HEK293 (cell line): Measurements from ENCODE around the gene HMCN1.

Source experiments
- CTCF ChIA-PET: fragments of 350-600 bp; formaldehyde crosslinking; extraction: SDS; loops from one replicate; lab custom pipeline; 2021; ENCODE audit warnings: antibody characterized with exemption; lab: Yijun Ruan, JAX
- POLR2A ChIA-PET: fragments of 300-600 bp; formaldehyde crosslinking; extraction: SDS; loops from one replicate; lab custom pipeline; 2020; ENCODE audit warnings: antibody characterized with exemption, inconsistent platforms; lab: Yijun Ruan, JAX
- H3K27ac ChIP-seq: fragments of 200-500 bp; sonication (Bioruptor generic); 2 replicates; pipeline ENCODE4 v1.5.1; 2014; ENCODE audit warnings: low read depth, low read length, control low read depth, inconsistent platforms; ENCODE audit errors: extremely low read depth
- H3K36me3 ChIP-seq, 2 experiments: fragments of 200-500 bp in 1 of 2; sonication (Bioruptor generic) in 1 of 2; 1 replicate in 1 of 2; 2 replicates in 1 of 2; pipeline ENCODE4 v1.5.1; 2014 to 2017; ENCODE audit warnings: inconsistent platforms in 2 of 2, low read length in 2 of 2; ENCODE audit not compliant: control insufficient read depth in 2 of 2, insufficient read depth in 1 of 2
- H3K4me1 ChIP-seq: fragments of 200-500 bp; sonication (Bioruptor generic); 2 replicates; pipeline ENCODE4 v1.5.1; 2014; ENCODE audit warnings: mild to moderate bottlenecking, low read length, inconsistent platforms; ENCODE audit not compliant: control insufficient read depth, insufficient read depth
- H3K4me3 ChIP-seq: 2 replicates; pipeline ENCODE4 v1.5.1; 2011; ENCODE audit warnings: low read depth, mild to moderate bottlenecking, control low read depth, low read length, moderate library complexity
- H3K9me3 ChIP-seq: fragments of 200-500 bp; sonication (Bioruptor generic); 2 replicates; pipeline ENCODE4 v1.5.1; 2014; ENCODE audit warnings: low read depth, low read length, inconsistent platforms; ENCODE audit not compliant: control insufficient read depth, insufficient read depth
- GLI4 ChIP-seq: fragments of 450-650 bp; formaldehyde crosslinking; IDR thresholded peaks from 2 replicates; pipeline ENCODE4 v1.5.1; 2016; ENCODE audit warnings: missing biosample characterization, missing genetic modification characterization
- KLF1 ChIP-seq: fragments of 450-650 bp; formaldehyde crosslinking; IDR thresholded peaks from 2 replicates; pipeline ENCODE4 v1.5.1; 2016; ENCODE audit warnings: missing biosample characterization, missing genetic modification characterization
- OSR2 ChIP-seq: fragments of 450-650 bp; formaldehyde crosslinking; IDR thresholded peaks from 2 replicates; pipeline ENCODE4 v1.5.1; 2016; ENCODE audit warnings: missing biosample characterization, missing genetic modification characterization
- PRDM6 ChIP-seq: fragments of 450-650 bp; formaldehyde crosslinking; IDR thresholded peaks from 2 replicates; pipeline ENCODE4 v1.5.1; 2017; ENCODE audit warnings: missing biosample characterization, missing genetic modification characterization
- SCRT2 ChIP-seq: fragments of 450-650 bp; formaldehyde crosslinking; IDR thresholded peaks from 2 replicates; pipeline ENCODE4 v1.5.1; 2016; ENCODE audit warnings: missing biosample characterization, missing genetic modification characterization
- TRIM28 ChIP-seq: IDR thresholded peaks from 2 replicates; pipeline ENCODE4 v1.6.1; 2011; ENCODE audit warnings: low read length, control low read depth, borderline replicate concordance
- ZBTB1 ChIP-seq: fragments of 450-650 bp; formaldehyde crosslinking; IDR thresholded peaks from 2 replicates; pipeline ENCODE4 v1.5.1; 2016; ENCODE audit warnings: missing biosample characterization, missing genetic modification characterization
- ZBTB8A ChIP-seq: fragments of 450-650 bp; formaldehyde crosslinking; IDR thresholded peaks from 2 replicates; pipeline ENCODE4 v1.5.1; 2016; ENCODE audit warnings: missing biosample characterization, missing genetic modification characterization
- ZNF248 ChIP-seq: fragments of 450-650 bp; formaldehyde crosslinking; IDR thresholded peaks from 2 replicates; pipeline ENCODE4 v1.5.1; 2017; ENCODE audit warnings: missing biosample characterization, missing genetic modification characterization
- ZNF37A ChIP-seq: fragments of 450-650 bp; IDR thresholded peaks from 2 replicates; pipeline ENCODE4 v1.5.1; 2018; ENCODE audit warnings: missing biosample characterization, missing genetic modification characterization
- ZNF416 ChIP-seq: fragments of 450-650 bp; formaldehyde crosslinking; IDR thresholded peaks from 2 replicates; pipeline ENCODE4 v1.5.1; 2016; ENCODE audit warnings: missing biosample characterization, missing genetic modification characterization
- ZNF423 ChIP-seq: fragments of 450-650 bp; formaldehyde crosslinking; IDR thresholded peaks from 2 replicates; pipeline ENCODE4 v1.5.1; 2016; ENCODE audit warnings: missing biosample characterization, missing genetic modification characterization
- ZNF488 ChIP-seq: fragments of 450-650 bp; formaldehyde crosslinking; IDR thresholded peaks from 2 replicates; pipeline ENCODE4 v1.5.1; 2016; ENCODE audit warnings: missing biosample characterization, missing genetic modification characterization
- ZNF510 ChIP-seq: fragments of 450-650 bp; formaldehyde crosslinking; IDR thresholded peaks from 2 replicates; pipeline ENCODE4 v1.5.1; 2018; ENCODE audit warnings: mild to moderate bottlenecking, missing genetic modification characterization, missing biosample characterization; ENCODE audit not compliant: insufficient replicate concordance
- ZNF513 ChIP-seq: fragments of 450-650 bp; IDR thresholded peaks from 2 replicates; pipeline ENCODE4 v1.5.1; 2018; ENCODE audit warnings: missing biosample characterization, missing genetic modification characterization
- ZNF571 ChIP-seq: fragments of 450-650 bp; formaldehyde crosslinking; IDR thresholded peaks from 2 replicates; pipeline ENCODE4 v1.5.0; 2017; ENCODE audit warnings: missing biosample characterization, missing genetic modification characterization
- ZNF660 ChIP-seq: fragments of 450-650 bp; IDR thresholded peaks from 2 replicates; pipeline ENCODE4 v1.5.1; 2018; ENCODE audit warnings: missing biosample characterization, mild to moderate bottlenecking, missing genetic modification characterization
- ZNF707 ChIP-seq: fragments of 450-650 bp; formaldehyde crosslinking; IDR thresholded peaks from 2 replicates; pipeline ENCODE4 v1.5.1; 2016; ENCODE audit warnings: missing biosample characterization, missing genetic modification characterization
- ZNF747 ChIP-seq: fragments of 450-650 bp; formaldehyde crosslinking; IDR thresholded peaks from 2 replicates; pipeline ENCODE4 v1.5.1; 2016; ENCODE audit warnings: missing biosample characterization, missing genetic modification characterization
- ZNF785 ChIP-seq: fragments of 450-650 bp; formaldehyde crosslinking; IDR thresholded peaks from 2 replicates; pipeline ENCODE4 v1.5.1; 2016; ENCODE audit warnings: missing biosample characterization, missing genetic modification characterization
- ZSCAN4 ChIP-seq: fragments of 450-650 bp; formaldehyde crosslinking; IDR thresholded peaks from 2 replicates; pipeline ENCODE4 v1.5.1; 2017; ENCODE audit warnings: missing biosample characterization, missing genetic modification characterization

Gene HMCN1

GRCh38 chr1:185788386-185788785, 54.2 kb downstream of the HMCN1 start:
- H3K9me3 ChIP-seq: no peaks in the 10 kb centered on the region
- TF ChIP-seq OSR2 (0 out of 2 replicates have a peak, but pooled peaks have one; percentile 7), ZNF37A (tag by site-specific recombination) (no peak)
- TF ChIP-seq, all 188 proteins: peak for 1
- H3K4me1 ChIP-seq: peaks cover 14% of the 10 kb centered on the region
- no peak overlapping the region for H3K27ac ChIP-seq
- ChIA-PET POLR2A (no interaction called here), CTCF (interaction anchor here (0.8 to 1.1 kb wide), 3 partner anchors 19 to 68 kb away, joined by 3 to 4 read pairs (median 3); no protein-coding TSS in a partner anchor)
- H3K4me3 ChIP-seq: no peak overlapping the region
- H3K36me3 ChIP-seq: no peaks in the 10 kb centered on the region

GRCh38 chr1:185789501-185790193, 55.5 kb downstream of the HMCN1 start:
- Histone ChIP-seq H3K4me1 (peaks cover 14% of the 10 kb centered on the region), H3K36me3 (no peaks in the 10 kb centered on the region), H3K27ac (no peak overlapping the region), H3K4me3 (no peak overlapping the region), H3K9me3 (no peaks in the 10 kb centered on the region)
- ChIA-PET POLR2A (no interaction called here), CTCF (no interaction called here)
- TF ChIP-seq TRIM28 (peak; percentile 39; the same call in 1 of the 2 replicates), ZNF707 (tag by site-specific recombination) (no peak)

GRCh38 chr1:185790194-185790735, 56.1 kb downstream of the HMCN1 start:
- POLR2A ChIA-PET: no interaction called here
- H3K4me1 ChIP-seq: peaks cover 14% of the 10 kb centered on the region
- no peak overlapping the region for H3K4me3 ChIP-seq
- CTCF ChIA-PET: no interaction called here
- no peak for TF ChIP-seq KLF1
- TF ChIP-seq ZSCAN4 (tag by site-specific recombination): no peak
- TF ChIP-seq OSR2: no peak
- no peak for TF ChIP-seq ZNF248
- TF ChIP-seq SCRT2 (tag by site-specific recombination): peak; percentile 29; the same call in 1 of the 2 replicates
- TF ChIP-seq PRDM6: peak; percentile 8; the same call in 1 of the 2 replicates
- TF ChIP-seq ZNF747: no peak
- no peak for TF ChIP-seq ZNF488 (tag by site-specific recombination)
- TF ChIP-seq GLI4 (tag by site-specific recombination): no peak
- no peak for TF ChIP-seq ZBTB8A (tag by site-specific recombination)
- TF ChIP-seq ZNF571 (tag by site-specific recombination): no peak
- TF ChIP-seq ZBTB1 (tag by site-specific recombination): no peak
- TF ChIP-seq ZNF785: no peak
- TF ChIP-seq ZNF660 (tag by site-specific recombination): no peak
- TF ChIP-seq ZNF423 (tag by site-specific recombination): no peak
- no peak for TF ChIP-seq ZNF416 (tag by site-specific recombination)
- no peak for TF ChIP-seq ZNF510
- no peak for TF ChIP-seq ZNF513 (tag by site-specific recombination)
- no peak overlapping the region for H3K27ac ChIP-seq
- no peaks in the 10 kb centered on the region for H3K36me3 ChIP-seq
- H3K9me3 ChIP-seq: no peaks in the 10 kb centered on the region
